ENCODE results near the gene SCN11A.

- no peak for TF ChIP-seq CTCF (IDR thresholded peaks at IDR 0.05)
- no peak for TF ChIP-seq EZH2phosphoT487 (IDR thresholded peaks at IDR 0.05)
Measured at GRCh38 chr3:39098473-39099000, 46.8 kb upstream of the SCN11A start.
